BJ (cell line): Measurements from ENCODE around the gene TEX19. TPM values are rescaled to one million over a fixed set of nuclear protein-coding genes. Genes with fewer than 3 reads are reported as not detected.
"Not testable (repeated sequence)": the region's sequence is repeated elsewhere in the genome, so short reads cannot be mapped to it uniquely, and the experiment has no call there.

Experiments
- CTCF ChIA-PET: fragments of 350-600 bp; formaldehyde crosslinking; extraction: SDS; loops from one replicate; lab custom pipeline; 2021; ENCODE audit warnings: antibody characterized with exemption, inconsistent platforms; lab: Yijun Ruan, JAX
- POLR2A ChIA-PET: fragments of 300-600 bp; sonication (Branson Sonifier 250); formaldehyde crosslinking; extraction: SDS; loops from one replicate; lab custom pipeline; 2021; ENCODE audit warnings: antibody characterized with exemption; lab: Charles Lee
- DNase-seq: peaks from one replicate; pipeline ENCODE4 v3.0.0-alpha.2; 2011; ENCODE audit warnings: low read depth
- H3K27me3 ChIP-seq: 2 replicates; pipeline ENCODE4 v1.6.0; 2011; ENCODE audit warnings: low read length; ENCODE audit not compliant: control insufficient read depth, insufficient read depth
- H3K36me3 ChIP-seq: 2 replicates; pipeline ENCODE4 v1.5.1; 2011; ENCODE audit warnings: low read length; ENCODE audit not compliant: control insufficient read depth, insufficient read depth
- H3K4me3 ChIP-seq: 2 replicates; pipeline ENCODE4 v1.5.1; 2011; ENCODE audit warnings: low read depth, mild to moderate bottlenecking, control low read depth, low read length
- CTCF ChIP-seq: IDR thresholded peaks from 2 replicates; pipeline ENCODE4 v1.5.1; 2011; ENCODE audit warnings: low read depth, mild to moderate bottlenecking, control low read depth, inconsistent platforms, low read length, moderate library complexity; ENCODE audit not compliant: insufficient read depth
- polyA plus RNA-seq: library from polyadenylated mRNA; depleted of rRNA; stranded (reverse); fragments of >200 nt; gene quantifications from 2 replicates; pipeline ENCODE4 v1.2.3, GENCODE V29; 2011; rRNA removed

The TEX19 gene
- polyA plus RNA-seq, 1 experiment = 0.06 TPM

GRCh38 chr17:82410014-82410716 is 51.1 kb downstream of the TEX19 start:
- ChIA-PET CTCF (interaction anchor here (1.0 to 2.5 kb wide), 3 partner anchors 54 to 60 kb away, joined by 3 to 15 read pairs (median 4); no protein-coding TSS in a partner anchor), POLR2A (no interaction called here)
- DNase-seq = no peak
- Histone ChIP-seq H3K27me3 (no peaks in the 10 kb centered on the region), H3K4me3 (no peak overlapping the region), H3K36me3 (peaks cover 3% of the 10 kb centered on the region; the same call in 1 of the 2 replicates)
- TF ChIP-seq CTCF = no peak

- no peak for DNase-seq
- POLR2A ChIA-PET = no interaction called here
- CTCF ChIA-PET = interaction anchor here (0.8 to 4.1 kb wide), 5 partner anchors 42 to 151 kb away, joined by 3 to 36 read pairs (median 4); no protein-coding TSS in a partner anchor
- no peak for TF ChIP-seq CTCF
- H3K4me3 ChIP-seq = no peak overlapping the region
- H3K36me3 ChIP-seq = peaks cover 3% of the 10 kb centered on the region; the same call in 1 of the 2 replicates
- H3K27me3 ChIP-seq = no peaks in the 10 kb centered on the region
Observed at GRCh38 chr17:82411396-82412053, 52.5 kb downstream of the TEX19 start.

- CTCF ChIA-PET = interaction anchor here (0.8 to 4.1 kb wide), 3 partner anchors 42 to 151 kb away, joined by 3 to 36 read pairs (median 3); no protein-coding TSS in a partner anchor
- H3K4me3 ChIP-seq, DNase-seq, POLR2A ChIA-PET, H3K36me3 ChIP-seq, H3K27me3 ChIP-seq: not testable (repeated sequence)
Observed at GRCh38 chr17:82412081-82412480, 53.0 kb downstream of the TEX19 start.

- Histone ChIP-seq H3K4me3 (no peak overlapping the region), H3K36me3 (peaks cover 3% of the 10 kb centered on the region; the same call in 1 of the 2 replicates), H3K27me3 (no peaks in the 10 kb centered on the region)
- TF ChIP-seq CTCF = no peak
- ChIA-PET CTCF (interaction anchor here (0.8 to 4.1 kb wide), 8 partner anchors 7 to 152 kb away, joined by 3 to 36 read pairs (median 3); no protein-coding TSS in a partner anchor), POLR2A (no interaction called here)
- DNase-seq = no peak
Observed at GRCh38 chr17:82412535-82413520, 53.8 kb downstream of the TEX19 start.

Other genes starting within 250 kb of the TEX19 start
- gene CCDC57, start 146.4 kb upstream of the TEX19 start, polyA plus RNA-seq = 11.6 and 15.4 TPM in 2 replicates
- gene SLC16A3, start 130.2 kb upstream of the TEX19 start, polyA plus RNA-seq = 152 and 338 TPM in 2 replicates
- 57.6 and 118 TPM in 2 replicates for gene CSNK1D, start 85.5 kb upstream of the TEX19 start, polyA plus RNA-seq
- gene CD7, start 41.6 kb upstream of the TEX19 start, polyA plus RNA-seq = 0.06 and 0.22 TPM in 2 replicates
- 18.9 and 34.4 TPM in 2 replicates for gene SECTM1, start 25.5 kb upstream of the TEX19 start, polyA plus RNA-seq
- gene UTS2R, start 12.5 kb downstream of the TEX19 start, polyA plus RNA-seq = not detected in 2 replicates
- 8.5 and 8.9 TPM in 2 replicates for gene HEXD, start 59.1 kb downstream of the TEX19 start, polyA plus RNA-seq
- gene OGFOD3, start 59.3 kb downstream of the TEX19 start, polyA plus RNA-seq = 21.3 and 37.9 TPM in 2 replicates
- 84.0 and 118 TPM in 2 replicates for gene CYBC1, start 91.5 kb downstream of the TEX19 start, polyA plus RNA-seq
- 68.5 and 75.5 TPM in 2 replicates for gene NARF, start 99.5 kb downstream of the TEX19 start, polyA plus RNA-seq
- 19.2 and 19.9 TPM in 2 replicates for gene FOXK2, start 160.5 kb downstream of the TEX19 start, polyA plus RNA-seq